Keratinocyte (primary cell): Measurements from ENCODE around the gene COL7A1.

Experiments
- EZH2 ChIP-seq: IDR thresholded peaks from one replicate; pipeline ENCODE4 v1.6.1; 2012; ENCODE audit warnings: inconsistent platforms, mild to moderate bottlenecking, low read length, moderate library complexity
- TF ChIP-seq, protein P1 (sequence below), 3 experiments: IDR thresholded peaks in 1 of 3; conservative IDR thresholded peaks in 1 of 3; optimal IDR thresholded peaks in 1 of 3; 2 replicates in 2 of 3; 3 replicates in 1 of 3; pipeline versions ENCODE3 to v1.5.1; 2011; ENCODE audit warnings: low read length in 3 of 3, mild to moderate bottlenecking in 3 of 3, moderate library complexity in 2 of 3, control low read depth in 1 of 3, inconsistent platforms in 1 of 3; ENCODE audit not compliant: insufficient read depth in 2 of 3; ENCODE audit errors: extremely low read depth in 1 of 3

- TF ChIP-seq, protein P1, sequence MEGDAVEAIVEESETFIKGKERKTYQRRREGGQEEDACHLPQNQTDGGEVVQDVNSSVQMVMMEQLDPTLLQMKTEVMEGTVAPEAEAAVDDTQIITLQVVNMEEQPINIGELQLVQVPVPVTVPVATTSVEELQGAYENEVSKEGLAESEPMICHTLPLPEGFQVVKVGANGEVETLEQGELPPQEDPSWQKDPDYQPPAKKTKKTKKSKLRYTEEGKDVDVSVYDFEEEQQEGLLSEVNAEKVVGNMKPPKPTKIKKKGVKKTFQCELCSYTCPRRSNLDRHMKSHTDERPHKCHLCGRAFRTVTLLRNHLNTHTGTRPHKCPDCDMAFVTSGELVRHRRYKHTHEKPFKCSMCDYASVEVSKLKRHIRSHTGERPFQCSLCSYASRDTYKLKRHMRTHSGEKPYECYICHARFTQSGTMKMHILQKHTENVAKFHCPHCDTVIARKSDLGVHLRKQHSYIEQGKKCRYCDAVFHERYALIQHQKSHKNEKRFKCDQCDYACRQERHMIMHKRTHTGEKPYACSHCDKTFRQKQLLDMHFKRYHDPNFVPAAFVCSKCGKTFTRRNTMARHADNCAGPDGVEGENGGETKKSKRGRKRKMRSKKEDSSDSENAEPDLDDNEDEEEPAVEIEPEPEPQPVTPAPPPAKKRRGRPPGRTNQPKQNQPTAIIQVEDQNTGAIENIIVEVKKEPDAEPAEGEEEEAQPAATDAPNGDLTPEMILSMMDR (optimal IDR thresholded peaks at IDR 0.05 in 1 of 3, IDR thresholded peaks at IDR 0.05 in 1 of 3, conservative IDR thresholded peaks at IDR 0.05 in 1 of 3; ENCODE audit: extremely low read depth in 1 of 3, insufficient read depth in 2 of 3, low read length in 3 of 3), result no peak
- no peak for TF ChIP-seq EZH2
Measured at GRCh38 chr3:48601622-48601994, 6.5 kb upstream of the COL7A1 start.
